Right renal cortex interstitium (tissue), 3 donors: ENCODE data around the gene KIF24. TPM values are rescaled to one million over a fixed set of nuclear protein-coding genes. Genes with fewer than 3 reads are reported as not detected.
"Not testable (repeated sequence)": the region's sequence is repeated elsewhere in the genome, so short reads cannot be mapped to it uniquely, and the experiment has no call there.

Experiments
- DNase-seq, 3 donors: peaks; one replicate each; pipeline ENCODE4 v3.0.0-alpha.2; 2013; ENCODE audit warnings: low read depth in 3 of 3, low spot score in 2 of 3
- polyA plus RNA-seq, 3 donors: library from polyadenylated mRNA; unstranded; fragments of 120-200 nt; gene quantifications; one replicate each; pipeline ENCODE4 v1.2.1, GENCODE V29; 2013; ENCODE audit not compliant: insufficient read length in 3 of 3

KIF24 gene, protein sequence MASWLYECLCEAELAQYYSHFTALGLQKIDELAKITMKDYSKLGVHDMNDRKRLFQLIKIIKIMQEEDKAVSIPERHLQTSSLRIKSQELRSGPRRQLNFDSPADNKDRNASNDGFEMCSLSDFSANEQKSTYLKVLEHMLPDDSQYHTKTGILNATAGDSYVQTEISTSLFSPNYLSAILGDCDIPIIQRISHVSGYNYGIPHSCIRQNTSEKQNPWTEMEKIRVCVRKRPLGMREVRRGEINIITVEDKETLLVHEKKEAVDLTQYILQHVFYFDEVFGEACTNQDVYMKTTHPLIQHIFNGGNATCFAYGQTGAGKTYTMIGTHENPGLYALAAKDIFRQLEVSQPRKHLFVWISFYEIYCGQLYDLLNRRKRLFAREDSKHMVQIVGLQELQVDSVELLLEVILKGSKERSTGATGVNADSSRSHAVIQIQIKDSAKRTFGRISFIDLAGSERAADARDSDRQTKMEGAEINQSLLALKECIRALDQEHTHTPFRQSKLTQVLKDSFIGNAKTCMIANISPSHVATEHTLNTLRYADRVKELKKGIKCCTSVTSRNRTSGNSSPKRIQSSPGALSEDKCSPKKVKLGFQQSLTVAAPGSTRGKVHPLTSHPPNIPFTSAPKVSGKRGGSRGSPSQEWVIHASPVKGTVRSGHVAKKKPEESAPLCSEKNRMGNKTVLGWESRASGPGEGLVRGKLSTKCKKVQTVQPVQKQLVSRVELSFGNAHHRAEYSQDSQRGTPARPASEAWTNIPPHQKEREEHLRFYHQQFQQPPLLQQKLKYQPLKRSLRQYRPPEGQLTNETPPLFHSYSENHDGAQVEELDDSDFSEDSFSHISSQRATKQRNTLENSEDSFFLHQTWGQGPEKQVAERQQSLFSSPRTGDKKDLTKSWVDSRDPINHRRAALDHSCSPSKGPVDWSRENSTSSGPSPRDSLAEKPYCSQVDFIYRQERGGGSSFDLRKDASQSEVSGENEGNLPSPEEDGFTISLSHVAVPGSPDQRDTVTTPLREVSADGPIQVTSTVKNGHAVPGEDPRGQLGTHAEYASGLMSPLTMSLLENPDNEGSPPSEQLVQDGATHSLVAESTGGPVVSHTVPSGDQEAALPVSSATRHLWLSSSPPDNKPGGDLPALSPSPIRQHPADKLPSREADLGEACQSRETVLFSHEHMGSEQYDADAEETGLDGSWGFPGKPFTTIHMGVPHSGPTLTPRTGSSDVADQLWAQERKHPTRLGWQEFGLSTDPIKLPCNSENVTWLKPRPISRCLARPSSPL (N-terminal part only)
- polyA plus RNA-seq: 1 to 10 TPM; 5.7 to 6.5 (median 5.8) TPM

DNA sequence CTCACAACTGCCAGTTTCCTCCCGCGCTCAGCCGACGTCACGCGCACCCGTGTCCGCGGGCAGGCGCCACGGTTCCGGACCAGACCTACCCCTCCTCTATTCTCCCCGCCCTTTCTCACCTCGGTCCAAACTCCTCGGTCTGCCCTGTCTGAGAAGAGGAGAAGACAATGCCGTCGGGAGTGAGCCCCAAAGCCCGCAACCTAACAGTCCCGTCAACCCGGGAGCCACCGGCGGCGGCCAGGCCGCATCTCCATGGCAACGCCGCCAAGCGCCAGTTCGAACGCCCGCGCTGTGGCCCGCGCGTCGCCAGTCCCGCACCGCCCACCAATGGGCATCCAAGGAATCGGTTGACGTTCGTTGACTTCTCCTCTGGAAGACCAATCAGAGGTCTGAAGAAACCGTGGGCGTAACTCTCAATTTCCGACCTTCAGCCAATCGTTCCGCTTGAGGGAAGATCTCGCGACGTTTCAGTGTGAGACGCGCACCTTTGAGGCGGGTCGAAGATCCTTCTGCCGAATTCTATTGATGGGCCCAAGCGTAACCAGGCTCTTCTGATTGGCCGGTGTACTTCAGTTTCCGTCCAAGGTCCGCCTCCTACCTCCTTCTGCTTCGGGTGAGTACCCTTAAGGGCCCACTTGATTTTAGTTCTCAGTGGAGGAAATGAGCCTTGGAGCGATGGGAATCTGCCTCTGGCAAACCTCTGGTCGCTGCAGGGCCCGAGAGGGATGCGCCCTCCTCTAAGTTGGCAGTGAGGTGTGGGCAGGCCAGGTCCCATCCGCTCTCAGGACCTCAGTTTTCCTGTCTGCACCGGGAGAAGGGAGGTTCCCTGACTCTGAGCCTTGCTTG, at the start of gene KIF24, which contains the start of gene NUDT2:
Gene KIF24 (minus strand): TSS at position 282 of the 846 bp plus-strand sequence. CDS start 17,922 bp downstream, outside the sequence.
Gene NUDT2 (plus strand): TSS at position 583 of the 846 bp plus-strand sequence. CDS start 9,471 bp downstream, outside the sequence.
- peak; percentile 99 to 100 (median 100) for DNase-seq

DNA sequence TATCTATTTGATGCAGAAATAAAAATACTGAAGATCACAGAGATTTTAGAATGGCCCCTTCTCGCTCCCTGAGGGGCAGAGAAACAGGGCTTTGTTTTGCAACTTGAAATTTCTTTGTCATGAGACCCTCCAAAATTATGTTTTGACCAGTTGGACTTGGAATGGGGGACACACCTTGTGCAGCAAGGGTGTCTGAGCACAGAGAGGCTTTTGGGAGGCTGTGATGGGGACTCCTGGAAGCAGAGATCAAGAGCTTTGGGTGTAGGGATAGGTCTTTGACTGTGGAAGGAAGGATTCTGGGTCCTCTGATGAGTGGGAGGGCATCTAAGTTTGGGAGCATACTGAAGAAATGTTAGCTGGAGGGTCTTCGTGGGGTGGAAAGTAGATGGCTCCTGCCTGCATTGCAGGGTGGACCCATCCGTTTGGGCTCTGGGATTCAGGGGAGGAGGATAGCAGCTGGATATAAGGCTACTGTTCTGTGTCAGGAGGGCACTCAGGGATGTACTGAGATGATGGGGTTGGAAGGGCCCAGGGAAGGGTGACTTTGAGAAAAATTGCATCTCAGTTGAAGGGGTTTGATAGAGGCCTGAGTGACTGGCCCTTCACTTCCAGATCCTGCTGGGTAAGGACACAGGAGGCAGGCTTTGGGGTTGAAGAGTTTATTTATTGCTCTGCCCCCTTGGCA, 49.5 kb upstream of the KIF24 start:
- DNase-seq: no peak

DNA sequence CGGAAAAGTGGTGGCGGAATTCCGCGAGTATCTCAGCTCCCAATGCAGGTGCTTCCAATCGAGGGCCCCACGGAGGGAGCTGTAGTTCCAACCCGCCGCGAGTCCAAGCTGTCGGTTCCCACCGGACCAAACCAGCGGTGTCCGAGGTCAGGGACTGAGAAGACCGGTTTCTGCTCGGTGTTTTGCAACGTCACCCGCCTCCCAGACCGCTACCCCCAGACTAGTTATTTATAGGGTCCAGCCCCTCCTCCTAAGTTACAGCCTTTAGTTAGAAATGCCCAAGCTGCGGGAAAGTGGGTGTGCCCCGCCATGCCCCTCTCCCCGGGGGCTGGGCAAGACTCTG, 48.3 kb upstream of the KIF24 start:
- DNase-seq: no peak

DNA sequence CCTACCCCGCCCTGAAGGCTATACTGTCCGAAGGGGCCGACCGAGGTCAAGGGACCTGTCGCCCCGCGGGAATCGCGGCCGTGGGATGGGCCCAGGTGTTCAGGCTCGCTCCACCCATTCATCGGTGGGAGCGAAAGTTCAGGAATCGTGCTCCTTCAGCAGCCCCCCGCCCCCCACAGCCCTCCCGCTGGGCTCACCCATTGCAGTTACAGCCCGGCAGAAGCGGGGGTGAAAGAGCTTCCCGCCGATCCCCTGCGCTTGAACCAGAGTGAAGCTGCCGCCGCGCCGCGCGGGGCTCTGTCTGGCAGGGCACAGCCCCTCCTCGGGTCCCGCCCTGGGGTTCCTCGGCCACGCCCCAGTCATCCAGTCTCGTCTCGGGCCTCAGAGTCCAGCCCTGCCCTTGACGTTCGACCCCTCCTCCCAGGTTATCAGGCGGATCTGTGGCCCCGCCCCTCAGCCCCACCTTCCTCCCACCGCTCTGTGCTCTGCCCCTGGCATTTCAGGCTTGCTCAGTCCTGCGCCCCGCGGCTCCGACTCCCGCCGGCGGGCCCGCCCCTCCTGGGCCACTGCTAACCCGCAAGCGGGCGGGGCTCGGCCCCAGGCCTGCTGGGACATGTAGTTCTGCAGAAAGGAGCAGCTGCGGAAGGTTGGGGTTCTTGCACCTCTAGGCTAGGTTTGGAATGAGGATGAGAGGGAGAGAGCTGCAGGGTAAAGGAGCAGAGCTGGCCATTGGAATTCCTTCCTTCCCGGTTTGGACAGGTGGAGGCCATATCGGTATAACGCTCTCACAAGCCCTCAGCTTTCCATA, 47.7 kb upstream of the KIF24 start, which contains the start of gene MYORG:
Gene MYORG (minus strand): TSS at position 303 of the 808 bp plus-strand sequence. CDS start 3,955 bp downstream, outside the sequence.
- peak in 1 of 3 donors; percentile 62 for DNase-seq

DNA sequence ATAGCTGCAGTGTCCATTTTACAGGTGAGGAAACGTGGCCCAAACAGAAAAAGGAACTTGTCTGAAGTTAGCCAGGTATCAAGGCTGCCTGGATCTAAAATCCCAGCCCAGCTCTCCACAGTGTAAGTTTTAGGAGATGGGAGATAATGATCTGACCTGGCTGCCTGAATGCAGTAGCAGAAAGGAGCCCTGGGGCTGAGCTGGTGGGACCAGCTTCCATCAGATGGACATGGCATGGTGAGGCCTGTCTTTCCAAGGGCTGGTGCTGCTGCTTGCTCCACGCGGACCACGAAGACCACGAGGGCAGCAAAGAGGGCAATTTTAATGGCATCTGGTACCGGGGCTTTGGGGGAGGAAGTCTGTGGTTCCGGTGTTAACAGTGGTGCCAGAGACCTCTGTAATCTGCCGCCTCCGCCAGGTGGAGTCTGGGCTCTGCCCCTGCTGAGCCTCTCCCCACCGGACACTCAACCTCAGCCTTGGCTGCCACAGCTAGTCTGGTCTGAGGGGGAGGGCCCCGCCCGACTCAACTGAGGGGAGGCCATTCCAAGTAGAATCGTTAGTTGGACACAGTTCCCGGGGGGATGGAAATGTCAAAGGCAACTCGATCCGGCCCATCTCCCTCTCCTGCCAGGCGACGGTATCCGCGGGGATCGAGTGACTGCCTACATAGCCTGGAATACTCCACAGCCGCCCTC, 47.0 kb upstream of the KIF24 start:
- DNase-seq: no peak

DNA sequence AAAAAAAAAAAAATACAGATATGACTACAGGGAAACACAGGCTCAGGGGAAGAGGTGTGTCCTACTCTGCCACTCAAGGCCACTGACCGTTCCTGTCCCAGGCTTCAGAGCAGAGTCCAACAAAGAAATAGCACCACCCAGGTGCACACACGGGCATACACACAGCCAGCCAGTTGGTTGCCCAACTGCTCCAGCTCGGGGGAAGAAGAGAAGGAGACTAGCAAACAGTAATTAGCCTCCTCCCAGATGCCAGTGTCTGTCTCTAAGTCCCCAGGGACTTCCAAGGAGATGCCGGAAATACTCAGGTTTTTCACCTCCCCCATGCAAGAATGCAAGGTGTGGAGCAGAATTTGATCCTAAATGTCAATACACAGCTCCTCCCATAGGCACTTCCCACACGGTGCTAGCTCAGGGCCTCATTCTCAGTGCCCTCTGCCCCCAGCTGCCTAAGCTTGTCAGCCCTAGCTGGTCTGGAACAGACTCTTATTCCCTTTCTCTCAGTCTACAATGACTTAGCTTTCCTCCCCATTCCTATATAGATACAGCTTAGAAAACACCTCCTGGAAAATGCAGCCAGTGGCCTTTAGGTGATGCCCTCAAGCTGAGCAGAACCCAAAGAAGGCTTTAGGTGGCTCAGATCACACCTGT, 46.0 kb upstream of the KIF24 start:
- no peak for DNase-seq

DNA sequence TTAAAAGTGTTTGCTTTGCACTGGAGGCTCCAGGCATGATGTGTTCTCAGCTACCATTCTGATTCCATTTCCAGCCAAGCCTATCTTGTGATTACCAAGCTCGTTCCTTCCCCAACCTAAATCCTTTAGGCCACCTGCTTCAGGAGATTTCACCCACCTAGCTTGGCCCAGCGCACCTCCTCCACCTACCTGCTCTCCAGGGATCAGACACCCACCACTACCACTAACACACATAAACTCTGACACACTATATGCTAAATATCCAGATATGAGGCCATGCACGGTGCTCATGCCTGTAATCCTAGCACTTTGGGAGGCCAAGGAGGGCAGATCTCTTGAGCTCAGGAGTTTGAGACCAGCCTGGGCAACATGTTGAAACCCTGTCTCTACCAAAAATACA, 45.3 kb upstream of the KIF24 start:
- no peak for DNase-seq

DNA sequence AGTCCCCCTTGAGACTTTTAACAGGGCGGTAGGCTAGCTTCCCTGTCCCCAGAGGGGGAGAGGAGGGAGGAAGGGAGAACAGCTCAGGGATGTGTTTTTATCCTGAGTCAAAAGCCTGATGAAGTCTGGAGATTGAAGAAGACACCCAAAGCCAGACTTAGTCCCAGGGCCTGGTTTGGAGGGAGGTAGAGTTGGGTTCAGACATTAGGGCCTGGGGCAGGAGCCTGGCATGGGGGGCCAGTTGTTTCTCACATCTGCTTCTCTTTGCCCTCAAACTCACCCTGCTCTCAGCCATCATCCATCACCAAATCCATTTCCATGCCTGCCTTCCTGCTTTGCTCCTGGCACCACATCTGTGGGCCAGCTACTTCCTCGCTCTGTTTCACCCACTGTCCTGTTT, 44.7 kb upstream of the KIF24 start:
- DNase-seq: no peak

DNA sequence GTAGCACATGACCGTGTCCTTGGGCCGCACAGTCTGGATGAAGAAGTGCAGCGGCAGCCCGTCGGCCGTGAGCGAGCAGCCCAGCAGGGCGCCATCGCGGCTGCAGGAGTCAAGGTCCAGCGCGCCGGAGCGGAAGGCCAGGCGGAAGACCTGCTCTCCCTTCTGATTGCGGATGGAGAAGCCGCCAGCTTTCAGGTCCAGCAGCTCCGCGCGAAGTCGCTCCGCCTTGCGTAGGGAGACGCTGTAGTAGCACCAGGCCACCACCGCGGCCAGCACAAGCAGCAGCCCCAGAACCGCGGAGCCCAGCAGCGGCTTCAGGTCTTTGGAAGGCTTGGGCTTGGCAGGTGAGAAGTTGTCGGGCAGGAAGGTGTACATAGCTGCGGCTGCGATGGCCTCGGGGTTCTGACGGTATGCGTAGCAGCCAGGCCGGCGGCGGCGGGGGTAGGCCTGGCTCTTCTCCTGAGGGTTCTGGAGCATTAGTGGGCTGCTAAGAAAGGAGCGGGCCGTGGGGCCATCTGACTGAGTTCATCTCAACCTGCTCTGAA, 43.5 kb upstream of the KIF24 start:
- DNase-seq: no peak

DNA sequence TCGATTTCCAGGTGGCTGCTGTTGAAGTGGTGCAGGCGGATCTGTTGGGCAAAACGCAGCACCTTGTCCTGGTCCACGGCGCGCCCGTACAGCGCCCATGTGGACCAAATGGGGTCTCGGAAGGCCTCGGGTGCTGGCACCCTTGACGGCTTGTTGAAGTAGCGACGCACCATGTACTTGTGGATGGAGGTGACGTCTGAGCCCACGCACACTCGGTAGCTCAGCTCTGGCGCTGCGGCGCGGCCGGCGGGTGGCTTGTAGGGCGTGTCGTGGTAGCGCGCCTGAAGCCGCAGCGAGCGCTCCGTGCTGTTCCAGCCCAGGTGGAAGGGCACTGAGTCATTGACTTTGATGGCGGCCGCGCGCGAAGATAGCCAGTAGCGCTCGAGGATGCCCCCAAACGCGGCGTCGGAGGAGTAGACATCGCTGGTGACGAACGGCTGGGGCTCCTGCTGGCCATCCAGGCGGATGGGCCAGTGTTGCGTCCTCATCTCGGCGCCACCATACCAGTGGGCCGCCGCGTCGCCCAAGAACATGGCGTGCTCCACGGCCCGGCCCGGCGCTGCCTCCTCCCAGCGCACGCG, 42.9 kb upstream of the KIF24 start:
- DNase-seq: no peak

DNA sequence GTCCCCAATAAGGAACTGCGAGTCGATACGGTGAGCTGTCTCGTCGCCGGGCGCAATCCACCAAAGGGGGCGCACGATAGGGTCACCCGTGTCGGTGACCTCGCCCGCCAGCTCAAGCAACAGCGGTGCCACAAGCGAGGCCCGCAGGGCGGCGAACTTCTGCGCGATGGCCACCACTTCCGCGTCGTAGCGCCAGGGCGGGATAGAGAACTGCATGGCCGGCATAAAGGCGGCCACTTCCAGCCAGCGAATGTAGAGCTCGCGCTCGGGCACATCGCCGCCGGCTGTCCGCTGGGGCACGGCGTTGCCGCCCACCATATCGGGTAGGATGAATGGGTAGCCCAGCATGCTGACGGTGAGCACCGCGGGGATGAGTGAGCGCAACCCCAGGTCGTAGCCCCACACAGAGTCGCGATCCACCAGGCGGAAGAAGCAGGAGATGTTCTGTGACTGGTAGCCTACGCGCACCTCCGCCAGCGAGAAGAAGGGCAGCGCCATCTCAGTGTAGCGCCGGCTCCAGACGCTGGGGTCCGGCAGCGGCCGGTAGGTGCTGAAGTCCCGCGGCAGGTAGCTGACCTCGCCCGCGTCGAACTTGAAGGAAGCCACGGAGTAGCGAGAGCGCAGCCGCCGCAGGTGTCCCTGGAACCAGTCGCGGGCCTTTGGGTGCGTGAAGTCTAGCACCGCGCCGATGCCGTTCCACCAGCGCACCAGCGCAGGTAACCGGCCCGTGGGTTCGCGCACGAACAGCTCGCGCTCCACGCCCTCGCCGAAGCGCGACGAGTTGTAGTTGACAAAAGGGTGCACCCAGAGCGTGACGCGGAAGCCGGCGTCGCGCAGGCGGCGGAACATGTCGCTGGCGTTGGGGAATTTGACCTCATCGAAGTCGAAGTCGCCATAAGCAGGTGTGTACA, 42.2 kb upstream of the KIF24 start:
- DNase-seq: no peak

DNA sequence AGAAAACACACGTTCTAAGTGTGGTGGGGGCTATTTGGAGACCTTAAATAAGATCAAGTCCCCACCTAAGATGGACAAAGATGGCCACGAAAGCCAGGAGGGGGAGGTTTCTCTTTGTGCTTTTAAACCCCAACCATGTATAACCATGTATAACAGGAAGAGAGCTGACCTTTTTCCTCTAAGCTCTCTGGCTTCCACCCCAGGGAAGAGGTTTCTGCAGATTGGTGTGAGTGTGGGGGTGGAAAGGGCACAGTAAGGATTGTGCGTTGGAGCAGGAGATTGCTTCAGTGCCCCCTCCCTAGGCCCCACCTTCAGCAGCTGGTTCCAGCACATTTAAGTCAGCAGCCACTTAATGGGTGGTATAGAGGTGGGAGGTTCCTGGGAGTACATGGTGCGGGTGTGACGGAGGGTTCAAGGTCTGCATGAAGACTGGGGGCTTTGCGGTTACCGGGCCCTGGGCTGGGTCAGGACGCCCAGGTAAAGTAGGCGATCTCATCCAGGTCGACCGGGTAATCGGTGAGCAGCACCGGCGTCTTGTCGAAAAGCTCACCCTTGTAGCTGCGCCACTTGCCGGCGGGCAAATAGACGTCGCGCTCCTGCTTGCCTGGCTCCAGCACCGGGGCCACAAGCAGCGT, 41.4 kb upstream of the KIF24 start:
- DNase-seq: no peak

DNA sequence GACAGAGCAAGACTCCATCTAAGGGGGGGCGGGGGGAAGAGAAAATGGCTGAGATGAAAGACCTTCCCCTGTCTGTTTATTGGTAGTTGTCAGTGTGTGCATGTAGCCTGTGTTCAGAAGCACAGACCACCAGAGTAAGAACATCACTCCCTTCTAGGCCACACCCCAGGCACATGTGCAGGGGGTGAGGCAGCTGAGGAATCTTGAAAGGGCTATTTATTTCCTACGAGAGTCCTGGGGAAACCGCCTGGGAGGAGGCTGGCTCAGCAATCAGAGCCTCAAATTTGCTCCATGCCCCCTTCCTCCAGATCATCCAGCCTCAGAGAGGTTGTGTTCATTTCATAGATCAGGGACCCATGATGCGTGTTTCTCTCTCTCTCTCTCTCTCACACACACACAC, 40.6 kb upstream of the KIF24 start:
- DNase-seq: no peak

DNA sequence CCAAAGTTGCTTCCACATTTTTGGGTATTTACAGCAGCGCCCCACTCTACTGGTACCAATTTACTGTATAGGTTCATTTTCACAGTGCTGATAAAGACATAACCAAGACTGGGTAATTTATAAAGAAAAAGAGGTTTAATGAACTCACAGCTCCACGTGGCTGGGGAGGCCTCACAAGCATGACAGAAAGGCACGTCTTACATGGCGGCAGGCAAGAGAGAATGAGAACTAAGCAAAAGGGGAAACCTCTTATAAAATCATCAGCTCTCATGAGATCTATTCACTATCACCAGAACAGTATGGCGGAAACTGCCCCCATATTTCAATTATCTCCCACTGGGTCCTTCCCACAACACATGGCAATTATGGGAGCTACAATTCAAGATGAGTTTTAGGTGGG, 39.7 kb upstream of the KIF24 start:
- DNase-seq: not testable (repeated sequence)
